ENCODE data around the gene CCDC154. TPM values are rescaled to one million over a fixed set of nuclear protein-coding genes. Genes with fewer than 3 reads are reported as not detected.

CCDC154 gene
- total RNA-seq, 2 experiments from 2014 or later, result 0.85 to 1.1 TPM

DNA sequence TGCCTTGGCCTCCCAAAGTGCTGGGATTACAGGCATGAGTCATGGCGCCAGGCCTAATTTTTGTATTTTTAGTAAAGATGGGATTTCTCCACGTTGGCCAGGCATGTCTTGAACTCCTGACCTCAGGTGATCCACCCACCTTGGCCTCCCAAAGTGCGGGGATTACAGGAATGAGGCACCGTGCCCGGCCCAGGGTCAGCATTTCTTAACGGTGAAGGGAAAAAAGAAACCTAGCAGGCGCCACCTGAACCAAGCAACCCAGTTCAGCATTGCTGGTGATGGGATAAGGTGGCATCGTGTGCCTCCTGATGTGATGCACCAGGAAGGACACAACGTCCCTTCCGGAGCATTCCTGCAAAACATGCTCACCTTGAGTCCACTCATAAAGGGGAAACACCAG lies 32.7 kb upstream of the CCDC154 start:
- intact Hi-C loops (cut with micrococcal nuclease; ENCODE audit: unreplicated experiment), result no loop called here
- peaks cover 15% of the 10 kb centered on the region for H3K4me1 ChIP-seq (ENCODE audit: insufficient read depth, low read length, poor library complexity, severe bottlenecking)
- no peak overlapping the region for H3K4me3 ChIP-seq (ENCODE audit: low read depth, low read length, poor library complexity, severe bottlenecking)
- ChIA-PET CTCF (ENCODE audit: unreplicated experiment) (no interaction called here), POLR2A (no interaction called here)
- BruUV-seq (replicated peaks), result no TSS peak
- no peak for DNase-seq (ENCODE audit: low spot score)
- H3K9me3 ChIP-seq (ENCODE audit: low read length), result no peaks in the 10 kb centered on the region
- no peak overlapping the region for H3K27ac ChIP-seq (ENCODE audit: low read depth, low read length, poor library complexity, severe bottlenecking)
- no peaks in the 10 kb centered on the region for H3K36me3 ChIP-seq (ENCODE audit: insufficient read depth, low read length)
- no peak for TF ChIP-seq EZH2phosphoT487 (IDR thresholded peaks at IDR 0.05; ENCODE audit: borderline replicate concordance, low read depth, low read length)
- TF ChIP-seq, protein P1, sequence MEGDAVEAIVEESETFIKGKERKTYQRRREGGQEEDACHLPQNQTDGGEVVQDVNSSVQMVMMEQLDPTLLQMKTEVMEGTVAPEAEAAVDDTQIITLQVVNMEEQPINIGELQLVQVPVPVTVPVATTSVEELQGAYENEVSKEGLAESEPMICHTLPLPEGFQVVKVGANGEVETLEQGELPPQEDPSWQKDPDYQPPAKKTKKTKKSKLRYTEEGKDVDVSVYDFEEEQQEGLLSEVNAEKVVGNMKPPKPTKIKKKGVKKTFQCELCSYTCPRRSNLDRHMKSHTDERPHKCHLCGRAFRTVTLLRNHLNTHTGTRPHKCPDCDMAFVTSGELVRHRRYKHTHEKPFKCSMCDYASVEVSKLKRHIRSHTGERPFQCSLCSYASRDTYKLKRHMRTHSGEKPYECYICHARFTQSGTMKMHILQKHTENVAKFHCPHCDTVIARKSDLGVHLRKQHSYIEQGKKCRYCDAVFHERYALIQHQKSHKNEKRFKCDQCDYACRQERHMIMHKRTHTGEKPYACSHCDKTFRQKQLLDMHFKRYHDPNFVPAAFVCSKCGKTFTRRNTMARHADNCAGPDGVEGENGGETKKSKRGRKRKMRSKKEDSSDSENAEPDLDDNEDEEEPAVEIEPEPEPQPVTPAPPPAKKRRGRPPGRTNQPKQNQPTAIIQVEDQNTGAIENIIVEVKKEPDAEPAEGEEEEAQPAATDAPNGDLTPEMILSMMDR (conservative IDR thresholded peaks at IDR 0.05; ENCODE audit: low read length), result no peak
- H3K4me2 ChIP-seq (ENCODE audit: low read length), result no peak overlapping the region
- H4K20me1 ChIP-seq (ENCODE audit: insufficient read depth, low read length), result no peaks in the 10 kb centered on the region
- peaks cover 10% of the 10 kb centered on the region; the same call in 1 of the 2 replicates for H3K79me2 ChIP-seq (ENCODE audit: insufficient read depth, low read depth, low read length)
- H3K9me2 ChIP-seq (ENCODE audit: insufficient read depth, low read length), result no peaks in the 10 kb centered on the region
- H2AFZ ChIP-seq (ENCODE audit: low read length), result no peak overlapping the region

DNA sequence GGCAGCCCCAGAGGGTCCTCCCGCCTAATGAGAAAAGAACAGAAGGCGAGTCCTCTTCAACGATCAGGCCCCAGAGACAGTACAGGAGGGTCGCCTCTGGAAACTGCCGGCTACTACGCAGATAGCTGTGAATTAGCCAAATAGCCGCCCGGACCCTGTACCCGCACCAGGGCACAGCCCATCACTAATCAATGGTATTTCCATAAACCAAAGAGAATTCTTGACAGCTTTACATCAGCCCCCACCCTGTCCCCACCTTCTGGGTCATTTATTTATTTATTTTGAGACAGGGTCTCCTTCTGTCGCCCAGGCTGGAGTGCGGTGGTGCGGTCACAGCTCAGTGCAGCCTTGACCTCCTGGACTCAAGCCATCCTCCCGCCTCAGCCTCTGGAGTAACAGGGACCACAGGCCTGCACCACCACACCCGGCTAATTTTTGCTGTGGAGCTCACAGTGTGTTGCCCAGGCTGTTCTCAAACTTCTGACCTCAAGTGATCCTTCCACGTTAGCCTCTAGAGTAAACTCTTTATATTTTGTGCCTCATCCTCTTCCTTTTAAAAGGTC lies 31.3 kb upstream of the CCDC154 start:
- Histone ChIP-seq H2AFZ (ENCODE audit: low read length) (peak overlapping the region; percentile 88; the same call in 1 of the 2 replicates), H4K20me1 (ENCODE audit: insufficient read depth, low read length) (no peaks in the 10 kb centered on the region), H3K4me3 (ENCODE audit: low read depth, low read length, poor library complexity, severe bottlenecking) (peak overlapping the region; percentile 85), H3K4me1 (ENCODE audit: insufficient read depth, low read length, poor library complexity, severe bottlenecking) (peaks cover 15% of the 10 kb centered on the region), H3K79me2 (ENCODE audit: insufficient read depth, low read depth, low read length) (peaks cover 10% of the 10 kb centered on the region; the same call in 1 of the 2 replicates), H3K4me2 (ENCODE audit: low read length) (peak overlapping the region; percentile 83), H3K27ac (ENCODE audit: low read depth, low read length, poor library complexity, severe bottlenecking) (peak overlapping the region; percentile 63), H3K9me2 (ENCODE audit: insufficient read depth, low read length) (no peaks in the 10 kb centered on the region), H3K36me3 (ENCODE audit: insufficient read depth, low read length) (no peaks in the 10 kb centered on the region), H3K9me3 (ENCODE audit: low read length) (no peaks in the 10 kb centered on the region)
- ChIA-PET CTCF (ENCODE audit: unreplicated experiment) (no interaction called here), POLR2A (no interaction called here)
- TSS peak; percentile 77 for BruUV-seq (replicated peaks)
- no peak for TF ChIP-seq EZH2phosphoT487 (IDR thresholded peaks at IDR 0.05; ENCODE audit: borderline replicate concordance, low read depth, low read length)
- TF ChIP-seq, protein P1 (conservative IDR thresholded peaks at IDR 0.05; ENCODE audit: low read length), result no peak
- no peak for DNase-seq (ENCODE audit: low spot score)
- intact Hi-C loops (cut with micrococcal nuclease; ENCODE audit: unreplicated experiment), result no loop called here

DNA sequence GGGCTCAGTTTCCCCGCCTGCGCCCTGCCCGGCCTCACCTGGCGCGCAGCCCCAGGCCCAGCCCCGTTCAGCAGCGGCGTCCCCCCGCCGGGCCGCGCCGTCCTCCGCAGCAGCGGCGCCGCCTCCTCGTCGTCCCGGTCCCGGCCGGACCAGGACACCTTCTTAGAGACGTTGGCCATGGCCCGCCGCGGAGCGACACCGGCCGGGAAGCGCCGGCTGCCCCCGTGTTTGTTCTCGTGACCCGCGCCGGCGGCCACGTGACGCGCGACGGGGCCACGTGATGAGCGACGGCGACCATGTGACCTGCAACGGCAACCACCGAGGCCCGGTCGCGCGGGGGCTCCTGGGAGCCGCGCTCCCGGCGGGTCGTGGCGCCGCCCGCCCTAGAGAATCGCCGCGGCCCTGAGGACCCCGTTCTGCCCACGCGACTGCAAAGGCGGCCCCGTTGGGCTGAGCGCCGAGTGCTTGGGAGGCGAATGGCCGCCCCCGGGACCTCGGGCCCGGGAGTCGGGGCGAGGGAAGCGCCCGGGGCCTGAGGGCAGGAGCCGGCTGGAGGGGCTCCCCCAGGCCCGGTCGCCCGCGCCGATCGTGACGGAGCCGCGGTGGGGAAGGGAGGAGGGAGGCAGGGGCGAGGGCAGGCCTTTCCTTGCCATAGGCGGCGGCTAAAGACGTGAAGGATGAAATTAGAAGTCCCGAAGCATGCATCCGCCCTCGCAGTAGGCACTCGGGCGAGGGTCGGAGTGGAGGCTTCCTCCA lies 30.6 kb upstream of the CCDC154 start, which contains the start of gene CLCN7:
TSS of gene CLCN7 (minus strand) at position 233 of the 756 bp plus-strand sequence. CDS start at position 179, 54 bp downstream.
- H3K9me2 ChIP-seq (ENCODE audit: insufficient read depth, low read length), result no peaks in the 10 kb centered on the region
- H3K4me2 ChIP-seq (ENCODE audit: low read length), result peak within 1 kb of the TSS; percentile 99
- H3K4me1 ChIP-seq (ENCODE audit: insufficient read depth, low read length, poor library complexity, severe bottlenecking), result peaks cover 15% of the 10 kb centered on the region
- intact Hi-C loops (cut with micrococcal nuclease; ENCODE audit: unreplicated experiment), result no loop called here
- POLR2A ChIA-PET, result no interaction called here
- H3K79me2 ChIP-seq (ENCODE audit: insufficient read depth, low read depth, low read length), result peaks cover 10% of the 10 kb centered on the region; the same call in 1 of the 2 replicates
- DNase-seq (ENCODE audit: low spot score), result peak; percentile 87
- H3K36me3 ChIP-seq (ENCODE audit: insufficient read depth, low read length), result no peaks in the 10 kb centered on the region
- H3K9me3 ChIP-seq (ENCODE audit: low read length), result no peaks in the 10 kb centered on the region
- H4K20me1 ChIP-seq (ENCODE audit: insufficient read depth, low read length), result no peaks in the 10 kb centered on the region
- no TSS peak for BruUV-seq (replicated peaks)
- H2AFZ ChIP-seq (ENCODE audit: low read length), result peak within 1 kb of the TSS; percentile 88
- CTCF ChIA-PET (ENCODE audit: unreplicated experiment), result no interaction called here
- H3K27ac ChIP-seq (ENCODE audit: low read depth, low read length, poor library complexity, severe bottlenecking), result peak within 1 kb of the TSS; percentile 63
- peak within 1 kb of the TSS; percentile 85 for H3K4me3 ChIP-seq (ENCODE audit: low read depth, low read length, poor library complexity, severe bottlenecking)
- TF ChIP-seq, protein P1 (conservative IDR thresholded peaks at IDR 0.05; ENCODE audit: low read length), result no peak
